A673 (cell line): ENCODE data around the gene SLC7A5. TPM values are rescaled to one million over a fixed set of nuclear protein-coding genes. Genes with fewer than 3 reads are reported as not detected.
"Not testable (repeated sequence)": the region's sequence is repeated elsewhere in the genome, so short reads cannot be mapped to it uniquely, and the experiment has no call there.

ENCODE experiments used
- BruUV-seq: library from RNA; stranded (reverse); fragments of 400-500 nt; replicated peaks from 2 replicates; lab custom pipeline; 2021; lab: Mats Ljungman, UMichigan
- CTCF ChIA-PET: fragments of 300-600 bp; sonication (Branson Sonifier 250); formaldehyde crosslinking; loops from one replicate; lab custom pipeline; 2022; ENCODE audit warnings: antibody characterized with exemption; lab: Charles Lee
- POLR2A ChIA-PET: fragments of 300-600 bp; sonication (Branson Sonifier 250); formaldehyde crosslinking; loops from one replicate; lab custom pipeline; 2022; ENCODE audit warnings: antibody characterized with exemption; ENCODE audit not compliant: low non-redundant PET; lab: Charles Lee
- DNase-seq: peaks from one replicate; pipeline ENCODE4 v3.0.0-alpha.2; 2015; ENCODE audit warnings: low spot score
- H3K27ac ChIP-seq: fragments of 200-600 bp; sonication (generic); 2 replicates; pipeline ENCODE4 v1.5.1; 2016; ENCODE audit warnings: mixed run types, low read depth, mild to moderate bottlenecking, mixed read lengths, antibody characterized with exemption, low read length; ENCODE audit not compliant: poor library complexity, severe bottlenecking
- H3K27me3 ChIP-seq: fragments of 200-600 bp; sonication (generic); replicated peaks from 2 replicates; pipeline ENCODE4 v1.6.1; 2017; ENCODE audit warnings: mixed run types, low read depth, mild to moderate bottlenecking, mixed read lengths, antibody characterized with exemption, low read length; ENCODE audit not compliant: insufficient read depth, poor library complexity
- H3K36me3 ChIP-seq: fragments of 200-600 bp; sonication (generic); 2 replicates; pipeline ENCODE4 v1.6.1; 2016; ENCODE audit warnings: mixed run types, mild to moderate bottlenecking, mixed read lengths, antibody characterized with exemption, low read length; ENCODE audit not compliant: insufficient read depth, poor library complexity, severe bottlenecking
- H3K4me1 ChIP-seq: fragments of 200-600 bp; sonication (generic); 2 replicates; pipeline ENCODE4 v1.6.1; 2017; ENCODE audit warnings: mixed run types, mild to moderate bottlenecking, mixed read lengths, antibody characterized with exemption, low read length; ENCODE audit not compliant: insufficient read depth, poor library complexity, severe bottlenecking
- H3K4me3 ChIP-seq: fragments of 200-600 bp; sonication (generic); 2 replicates; pipeline ENCODE4 v1.5.1; 2016; ENCODE audit warnings: low read depth, mixed run types, mild to moderate bottlenecking, mixed read lengths, low read length; ENCODE audit not compliant: poor library complexity, severe bottlenecking
- H3K9me3 ChIP-seq: fragments of 200-600 bp; sonication (generic); 2 replicates; pipeline ENCODE4 v1.6.1; 2016; ENCODE audit warnings: mixed run types, low read depth, mild to moderate bottlenecking, mixed read lengths, antibody characterized with exemption, low read length; ENCODE audit not compliant: poor library complexity, severe bottlenecking
- CTCF ChIP-seq: fragments of 300-800, 200-600 bp; sonication (generic); conservative IDR thresholded peaks from 2 replicates; pipeline ENCODE4 v1.5.1; 2017; ENCODE audit warnings: low read depth, mild to moderate bottlenecking, antibody characterized with exemption, low read length, moderate library complexity, mixed read lengths
- EZH2 ChIP-seq: fragments of 200-600 bp; sonication (generic); IDR thresholded peaks from 2 replicates; pipeline ENCODE4 v1.6.1; 2017; ENCODE audit warnings: borderline replicate concordance, low read depth, mild to moderate bottlenecking, mixed read lengths, antibody characterized with exemption, low read length; ENCODE audit not compliant: poor library complexity, severe bottlenecking
- intact Hi-C: fragments of 100-400 bp; cut with micrococcal nuclease; formaldehyde crosslinking; loops from one replicate; pipeline ENCODE4 v1.10.0; 2022; ENCODE audit not compliant: unreplicated experiment
- total RNA-seq: library from RNA; stranded (reverse); gene quantifications from 2 replicates; pipeline ENCODE4 v1.2.3, GENCODE V29; 2021

The SLC7A5 gene
- total RNA-seq, 1 experiment from 2014 or later = 371 TPM

DNA sequence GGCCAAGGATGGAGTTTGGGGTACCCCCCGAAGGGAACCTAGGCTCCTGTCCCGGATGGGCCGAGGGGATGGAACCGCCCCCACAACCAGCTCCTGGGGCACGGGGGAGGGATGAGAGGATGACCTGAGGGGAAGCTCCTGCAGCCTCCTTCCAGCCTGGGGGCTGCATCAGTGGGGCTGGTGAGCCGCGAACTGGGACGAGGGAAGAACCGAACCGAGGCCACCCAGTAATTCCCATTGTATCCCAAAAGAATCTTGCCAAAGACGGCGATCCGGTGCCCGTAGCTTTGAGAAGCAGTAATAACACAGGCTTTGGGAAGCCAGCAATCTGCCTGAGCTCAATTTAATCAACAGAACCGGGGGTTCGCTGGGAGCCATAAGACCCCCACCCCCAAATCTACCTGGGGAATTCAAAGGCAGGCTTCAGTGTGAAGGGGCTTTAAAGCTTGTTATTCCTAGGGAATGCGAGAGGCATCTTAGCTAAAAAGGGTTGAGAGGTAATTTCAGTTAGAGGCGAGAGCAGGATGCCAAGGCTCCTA lies 641 bp upstream of the SLC7A5 start:
- not testable (repeated sequence) for DNase-seq, H3K9me3 ChIP-seq, H3K27me3 ChIP-seq, BruUV-seq, H3K36me3 ChIP-seq, H3K4me3 ChIP-seq
- ChIA-PET CTCF (interaction anchor here (2.3 to 7.7 kb wide), 2 partner anchors 20 to 90 kb away, joined by 9 to 98 read pairs; no protein-coding TSS in a partner anchor), POLR2A (interaction anchor here (0.6 kb wide), 3 partner anchors 21 to 235 kb away, joined by 4 to 8 read pairs (median 7); no protein-coding TSS in a partner anchor)
- peaks cover 33% of the 10 kb centered on the region for H3K4me1 ChIP-seq
- peak overlapping the region; percentile 83 for H3K27ac ChIP-seq
- intact Hi-C loops = loop anchor here (5.0 to 10.0 kb wide), 2 partner anchors 37 to 285 kb away; no protein-coding TSS in a partner anchor

DNA sequence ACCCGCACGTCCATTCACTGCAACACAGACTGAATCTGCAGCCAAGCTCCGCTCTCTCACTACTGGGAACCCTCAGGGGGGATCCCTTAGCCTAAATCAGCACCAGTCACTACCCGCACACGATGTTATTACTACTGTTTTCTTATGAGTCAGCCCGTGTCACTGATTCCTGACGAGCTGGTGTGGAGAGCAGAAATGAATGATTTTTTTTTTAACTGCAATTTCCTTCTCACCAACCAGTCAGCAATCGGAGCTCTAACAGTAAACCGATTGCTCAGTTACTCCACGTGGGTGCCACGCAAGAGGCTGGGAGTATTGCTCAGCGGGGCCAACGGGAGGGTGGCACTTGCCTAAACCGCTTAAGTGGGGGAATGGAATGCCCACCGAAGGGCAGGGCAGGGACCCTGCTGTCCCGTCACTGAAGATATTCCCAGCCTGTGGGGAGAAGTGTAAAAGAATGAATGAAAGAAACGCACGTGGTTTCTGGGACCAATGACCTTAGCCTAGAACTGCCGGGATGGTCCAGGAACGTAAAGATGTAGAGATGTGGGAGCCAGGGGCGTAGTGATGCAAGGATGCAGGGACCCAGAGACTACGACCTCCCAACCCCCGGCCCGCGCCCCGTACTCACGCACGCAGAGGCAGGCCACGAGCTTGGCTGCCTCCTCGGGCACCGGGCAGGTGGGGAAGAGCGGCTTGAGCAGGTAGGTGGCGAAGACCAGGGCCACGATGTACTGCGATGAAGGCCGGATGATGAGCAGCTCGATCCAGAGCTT lies 865 bp downstream of the SLC7A5 start:
- Histone ChIP-seq H3K4me3 (peak overlapping the region; percentile 74), H3K36me3 (peaks cover 12% of the 10 kb centered on the region), H3K4me1 (peaks cover 31% of the 10 kb centered on the region), H3K27ac (peak overlapping the region; percentile 78)
- ChIA-PET POLR2A (interaction anchor here (0.7 to 1.3 kb wide), 2 partner anchors 15 to 47 kb away, joined by 3 to 7 read pairs; no protein-coding TSS in a partner anchor), CTCF (interaction anchor here (0.6 to 7.7 kb wide), 2 partner anchors 89 to 96 kb away, joined by 6 to 98 read pairs; no protein-coding TSS in a partner anchor)
- intact Hi-C loops, H3K27me3 ChIP-seq, H3K9me3 ChIP-seq: not testable (repeated sequence)
- peak; percentile 70 for DNase-seq
- BruUV-seq = TSS peak; percentile 57

DNA sequence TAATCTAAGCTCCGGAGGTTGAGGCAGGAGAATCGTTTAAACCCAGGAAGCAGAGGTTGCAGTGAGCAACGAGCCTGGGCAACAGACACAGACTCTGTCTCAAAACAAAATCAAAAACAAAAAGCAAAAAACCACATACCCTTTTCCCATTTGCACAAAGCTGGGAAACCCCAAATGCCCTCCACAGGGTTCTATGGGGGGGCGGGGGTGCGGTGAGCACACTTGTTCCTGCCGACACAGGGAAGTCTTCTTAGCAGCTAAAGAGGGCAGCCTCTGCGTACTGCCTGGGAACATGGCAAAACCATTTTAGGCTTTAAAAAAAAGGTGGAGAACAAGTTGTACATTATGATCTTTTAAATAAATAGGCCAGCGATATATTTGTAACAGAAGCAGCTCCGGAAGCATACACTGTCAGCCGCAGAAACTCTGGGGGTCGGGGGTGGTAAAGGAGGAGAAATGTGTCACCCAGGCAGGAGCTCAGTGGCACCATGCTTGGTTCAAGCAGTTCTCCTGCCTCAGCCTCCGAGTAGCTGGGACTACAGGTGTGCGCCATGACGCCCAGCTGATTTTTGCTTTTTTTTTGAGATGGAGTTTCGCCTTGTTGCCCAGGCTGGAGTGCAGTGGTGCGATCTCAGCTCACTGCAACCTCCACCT lies 3.3 kb downstream of the SLC7A5 start:
- intact Hi-C loops, H3K27ac ChIP-seq, H3K9me3 ChIP-seq, BruUV-seq, H3K27me3 ChIP-seq, DNase-seq: not testable (repeated sequence)
- peaks cover 19% of the 10 kb centered on the region for H3K36me3 ChIP-seq
- ChIA-PET POLR2A (interaction anchor here (0.7 to 1.1 kb wide), 2 partner anchors 13 to 14 kb away, joined by 5 read pairs; no protein-coding TSS in a partner anchor), CTCF (interaction anchor here (7.7 kb wide), 1 partner anchor 86 kb away, joined by 98 read pairs; no protein-coding TSS in a partner anchor)
- H3K4me3 ChIP-seq = peak overlapping the region; percentile 74
- H3K4me1 ChIP-seq = peaks cover 40% of the 10 kb centered on the region

GRCh38 chr16:87864331-87864989 lies 4.8 kb downstream of the SLC7A5 start:
- no TSS peak for BruUV-seq
- intact Hi-C loops = no loop called here
- Histone ChIP-seq H3K27me3 (no peaks in the 10 kb centered on the region), H3K4me3 (peak overlapping the region; percentile 28), H3K36me3 (peaks cover 24% of the 10 kb centered on the region), H3K4me1 (peaks cover 42% of the 10 kb centered on the region), H3K9me3 (no peaks in the 10 kb centered on the region), H3K27ac (no peak overlapping the region)
- CTCF ChIA-PET = no interaction called here
- no peak for DNase-seq
- TF ChIP-seq EZH2 (no peak), CTCF (no peak)
- POLR2A ChIA-PET = interaction anchor here (0.7 kb wide), 1 partner anchor 39 kb away, joined by 3 read pairs; no protein-coding TSS in a partner anchor

DNA sequence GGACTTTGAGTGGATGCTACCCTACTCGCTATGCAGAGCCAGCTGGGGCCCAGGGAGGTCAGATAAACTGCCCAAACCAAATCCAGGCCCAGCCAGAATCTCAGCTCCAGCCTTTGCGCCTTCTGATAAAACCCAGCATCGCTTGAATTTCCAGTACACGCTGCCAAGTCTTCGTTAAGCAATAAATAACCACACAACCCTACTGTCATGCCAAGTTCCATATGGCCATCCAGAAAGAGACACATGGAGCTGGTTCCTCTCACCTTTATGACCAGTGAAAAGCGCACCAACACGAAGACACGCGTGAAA lies 6.0 kb downstream of the SLC7A5 start:
- CTCF ChIA-PET, intact Hi-C loops, POLR2A ChIA-PET, H3K27me3 ChIP-seq, H3K4me3 ChIP-seq, H3K9me3 ChIP-seq, H3K27ac ChIP-seq, BruUV-seq, DNase-seq: not testable (repeated sequence)
- peaks cover 35% of the 10 kb centered on the region for H3K36me3 ChIP-seq
- peaks cover 42% of the 10 kb centered on the region for H3K4me1 ChIP-seq
